ENCODE data around the gene CACNA1H. TPM values are rescaled to one million over a fixed set of nuclear protein-coding genes. Genes with fewer than 3 reads are reported as not detected.
A peak's percentile ranks its signal among the peaks of the same experiment; 100 is the strongest.

The CACNA1H gene
- total and polyA plus RNA-seq, 9 of the 15 experiments (the other 6 are each of a cell fraction or from before 2014, with no cell fraction given): 0.10 to 0.18 TPM; not detected in 7

DNA sequence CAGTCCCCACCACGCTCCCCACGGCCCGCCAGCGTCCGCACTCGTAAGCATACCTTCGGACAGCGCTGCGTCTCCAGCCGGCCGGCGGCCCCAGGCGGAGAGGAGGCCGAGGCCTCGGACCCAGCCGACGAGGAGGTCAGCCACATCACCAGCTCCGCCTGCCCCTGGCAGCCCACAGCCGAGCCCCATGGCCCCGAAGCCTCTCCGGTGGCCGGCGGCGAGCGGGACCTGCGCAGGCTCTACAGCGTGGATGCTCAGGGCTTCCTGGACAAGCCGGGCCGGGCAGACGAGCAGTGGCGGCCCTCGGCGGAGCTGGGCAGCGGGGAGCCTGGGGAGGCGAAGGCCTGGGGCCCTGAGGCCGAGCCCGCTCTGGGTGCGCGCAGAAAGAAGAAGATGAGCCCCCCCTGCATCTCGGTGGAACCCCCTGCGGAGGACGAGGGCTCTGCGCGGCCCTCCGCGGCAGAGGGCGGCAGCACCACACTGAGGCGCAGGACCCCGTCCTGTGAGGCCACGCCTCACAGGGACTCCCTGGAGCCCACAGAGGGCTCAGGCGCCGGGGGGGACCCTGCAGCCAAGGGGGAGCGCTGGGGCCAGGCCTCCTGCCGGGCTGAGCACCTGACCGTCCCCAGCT, 67.3 kb downstream of the CACNA1H start (continued):
- no peak for TF ChIP-seq ZMIZ1 (IDR thresholded peaks at IDR 0.05; ENCODE audit: low read depth in 2 of 2, low read length in 2 of 2)
- TF ChIP-seq TFE3 (CRISPR knock-in tag; IDR thresholded peaks at IDR 0.05): no peak
- no peak for TF ChIP-seq MBD2 (IDR thresholded peaks at IDR 0.05; ENCODE audit: borderline replicate concordance, low read depth)
- TF ChIP-seq FIP1L1 (IDR thresholded peaks at IDR 0.05; ENCODE audit: low read depth, low read length, poor library complexity, severe bottlenecking): peak; percentile 15
- no peak for TF ChIP-seq DMBX1 (CRISPR knock-in tag; IDR thresholded peaks at IDR 0.05; ENCODE audit: borderline replicate concordance)
- no peak for TF ChIP-seq SAFB (IDR thresholded peaks at IDR 0.05; ENCODE audit: borderline replicate concordance, low read depth, low read length)
- TF ChIP-seq MTA3 (IDR thresholded peaks at IDR 0.05; ENCODE audit: borderline replicate concordance): no peak
- no peak for TF ChIP-seq SRSF1 (IDR thresholded peaks at IDR 0.05; ENCODE audit: low read depth, low read length)
- no peak for TF ChIP-seq ZNF274 (IDR thresholded peaks at IDR 0.05; ENCODE audit: borderline replicate concordance, low read depth, low read length)
- TF ChIP-seq GABPB1 (CRISPR knock-in tag; IDR thresholded peaks at IDR 0.05): 0 out of 2 replicates have a peak, but pooled peaks have one; percentile 9
- no peak for TF ChIP-seq ZNF311 (CRISPR knock-in tag; IDR thresholded peaks at IDR 0.05)
- TF ChIP-seq, protein P1, sequence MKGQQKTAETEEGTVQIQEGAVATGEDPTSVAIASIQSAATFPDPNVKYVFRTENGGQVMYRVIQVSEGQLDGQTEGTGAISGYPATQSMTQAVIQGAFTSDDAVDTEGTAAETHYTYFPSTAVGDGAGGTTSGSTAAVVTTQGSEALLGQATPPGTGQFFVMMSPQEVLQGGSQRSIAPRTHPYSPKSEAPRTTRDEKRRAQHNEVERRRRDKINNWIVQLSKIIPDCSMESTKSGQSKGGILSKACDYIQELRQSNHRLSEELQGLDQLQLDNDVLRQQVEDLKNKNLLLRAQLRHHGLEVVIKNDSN (CRISPR knock-in tag; IDR thresholded peaks at IDR 0.05): peak; percentile 17; the same call in 1 of the 2 replicates
- no peak for TF ChIP-seq MCM2 (IDR thresholded peaks at IDR 0.05; ENCODE audit: low read depth)
- TF ChIP-seq ZNF143 (CRISPR knock-in tag; IDR thresholded peaks at IDR 0.05): peak; percentile 30; the same call in 1 of the 2 replicates
- TF ChIP-seq JUNB (CRISPR knock-in tag; conservative IDR thresholded peaks at IDR 0.05): no peak
- no peak for TF ChIP-seq ZNF282 (CRISPR knock-in tag; IDR thresholded peaks at IDR 0.05)
- TF ChIP-seq, protein P2, sequence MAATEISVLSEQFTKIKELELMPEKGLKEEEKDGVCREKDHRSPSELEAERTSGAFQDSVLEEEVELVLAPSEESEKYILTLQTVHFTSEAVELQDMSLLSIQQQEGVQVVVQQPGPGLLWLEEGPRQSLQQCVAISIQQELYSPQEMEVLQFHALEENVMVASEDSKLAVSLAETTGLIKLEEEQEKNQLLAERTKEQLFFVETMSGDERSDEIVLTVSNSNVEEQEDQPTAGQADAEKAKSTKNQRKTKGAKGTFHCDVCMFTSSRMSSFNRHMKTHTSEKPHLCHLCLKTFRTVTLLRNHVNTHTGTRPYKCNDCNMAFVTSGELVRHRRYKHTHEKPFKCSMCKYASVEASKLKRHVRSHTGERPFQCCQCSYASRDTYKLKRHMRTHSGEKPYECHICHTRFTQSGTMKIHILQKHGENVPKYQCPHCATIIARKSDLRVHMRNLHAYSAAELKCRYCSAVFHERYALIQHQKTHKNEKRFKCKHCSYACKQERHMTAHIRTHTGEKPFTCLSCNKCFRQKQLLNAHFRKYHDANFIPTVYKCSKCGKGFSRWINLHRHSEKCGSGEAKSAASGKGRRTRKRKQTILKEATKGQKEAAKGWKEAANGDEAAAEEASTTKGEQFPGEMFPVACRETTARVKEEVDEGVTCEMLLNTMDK (IDR thresholded peaks at IDR 0.05; ENCODE audit: borderline replicate concordance, insufficient read depth, low read depth, low read length, poor library complexity, severe bottlenecking): peak; percentile 83
- TF ChIP-seq ETV1 (tag; conservative IDR thresholded peaks at IDR 0.05; ENCODE audit: low read depth): no peak
- TF ChIP-seq ZNF699 (CRISPR knock-in tag; IDR thresholded peaks at IDR 0.05; ENCODE audit: insufficient replicate concordance): no peak
- no peak for TF ChIP-seq RUNX1 (IDR thresholded peaks at IDR 0.05; ENCODE audit: low read depth)

Measured in K562 (cell line).